DND-41 (cell line): ENCODE measurements around the gene ATP5MC3.

Source experiments
- ATAC-seq: fragments of 200-7000 bp; cut with Tn5 transposase; 3 replicates; pipeline ENCODE4 v1.9.1; 2021; ENCODE audit warnings: low read depth; ENCODE audit not compliant: insufficient read depth
- DNase-seq: peaks from one replicate; pipeline ENCODE4 v3.0.0-alpha.2; 2020
- H2AFZ ChIP-seq: 2 replicates; pipeline ENCODE4 v1.6.0; 2012; ENCODE audit warnings: low read depth, low read length
- H3K27ac ChIP-seq: 2 replicates; pipeline ENCODE4 v1.5.1; 2012; ENCODE audit warnings: low read length, inconsistent platforms
- H3K27me3 ChIP-seq: fragments of 200-600 bp; sonication (generic); 2 replicates; pipeline ENCODE4 v1.6.0; 2012; ENCODE audit warnings: low read length, mild to moderate bottlenecking, inconsistent platforms; ENCODE audit not compliant: insufficient read depth, poor library complexity
- H3K36me3 ChIP-seq: 2 replicates; pipeline ENCODE4 v1.5.1; 2012; ENCODE audit warnings: low read length, inconsistent platforms; ENCODE audit not compliant: insufficient read depth
- H3K4me1 ChIP-seq: 2 replicates; pipeline ENCODE4 v1.5.1; 2012; ENCODE audit warnings: mild to moderate bottlenecking, low read length; ENCODE audit not compliant: insufficient read depth
- H3K4me2 ChIP-seq: 2 replicates; pipeline ENCODE4 v1.6.0; 2012; ENCODE audit warnings: mild to moderate bottlenecking, moderate library complexity, low read length, inconsistent platforms; ENCODE audit not compliant: insufficient read depth
- H3K4me3 ChIP-seq, 2 experiments: fragments of 200-600 bp in 1 of 2; shearing (Covaris generic) in 1 of 2; 2 replicates each; pipeline ENCODE4 v1.5.1; 2012 to 2016; ENCODE audit warnings: inconsistent platforms in 2 of 2, low read length in 2 of 2, mild to moderate bottlenecking in 2 of 2, low read depth in 1 of 2, moderate library complexity in 1 of 2
- H3K79me2 ChIP-seq: 2 replicates; pipeline ENCODE4 v1.6.0; 2012; ENCODE audit warnings: low read length, inconsistent platforms; ENCODE audit not compliant: insufficient read depth
- H3K9ac ChIP-seq: 2 replicates; pipeline ENCODE4 v1.6.0; 2012; ENCODE audit warnings: low read depth, mild to moderate bottlenecking, inconsistent platforms, low read length, moderate library complexity
- H3K9me3 ChIP-seq: 2 replicates; pipeline ENCODE4 v1.5.1; 2012; ENCODE audit warnings: low read length, moderate library complexity, mild to moderate bottlenecking, inconsistent platforms; ENCODE audit not compliant: insufficient read depth, severe bottlenecking
- H4K20me1 ChIP-seq: 2 replicates; pipeline ENCODE4 v1.6.0; 2012; ENCODE audit warnings: low read length; ENCODE audit not compliant: insufficient read depth
- CTCF ChIP-seq: IDR thresholded peaks from 2 replicates; pipeline ENCODE4 v1.5.1; 2012; ENCODE audit warnings: borderline replicate concordance, low read length, moderate library complexity, mild to moderate bottlenecking; ENCODE audit not compliant: poor library complexity, severe bottlenecking; ENCODE audit errors: extremely low read depth
- EZH2 ChIP-seq: IDR thresholded peaks from 3 replicates; pipeline ENCODE4 v1.6.1; 2012; ENCODE audit warnings: borderline replicate concordance, low read depth, mild to moderate bottlenecking, moderate library complexity, low read length, inconsistent platforms; ENCODE audit not compliant: severe bottlenecking

The ATP5MC3 gene

DNA sequence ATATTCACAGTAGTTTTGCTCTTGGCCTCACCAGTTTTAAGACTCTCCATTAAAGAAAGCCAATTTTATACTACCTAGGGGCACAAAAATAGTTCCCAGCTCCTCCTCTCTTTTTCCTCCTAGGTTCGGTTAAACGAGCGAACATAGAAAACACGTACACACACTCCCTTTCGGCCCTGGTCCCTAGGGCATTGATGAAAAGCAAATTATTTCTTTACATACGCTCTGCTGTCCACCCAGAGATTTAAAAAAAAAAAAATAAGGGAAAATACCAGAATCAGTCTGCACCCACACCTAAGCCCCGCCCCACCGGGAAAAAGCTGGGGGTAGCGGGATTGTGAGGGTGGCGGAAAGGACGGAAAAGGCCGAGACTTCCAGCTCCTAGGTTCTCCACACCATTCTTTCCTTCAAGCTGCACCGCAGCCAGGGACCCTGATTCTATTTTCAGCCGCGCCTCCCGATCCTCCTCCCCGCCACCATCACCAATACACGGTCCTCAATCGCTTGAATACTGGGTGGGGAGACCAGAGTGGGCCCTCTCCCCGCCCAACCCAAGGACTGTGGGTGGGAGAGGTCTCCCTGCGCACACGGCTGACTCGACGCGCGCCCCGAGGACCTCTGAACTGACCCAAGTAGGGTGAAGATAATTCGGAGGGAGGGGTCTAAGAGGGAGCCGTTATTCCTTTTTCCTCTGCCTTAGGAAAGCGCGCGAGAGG is 14.3 kb downstream of the ATP5MC3 start:
- Histone ChIP-seq H3K27me3 (no peaks in the 10 kb centered on the region), H3K4me3 (peak overlapping the region; percentile 64 to 81), H3K9me3 (no peaks in the 10 kb centered on the region), H3K36me3 (peaks cover under 1% of the 10 kb centered on the region; the same call in 1 of the 2 replicates), H3K4me1 (peaks cover 52% of the 10 kb centered on the region), H3K79me2 (peaks cover 65% of the 10 kb centered on the region), H3K9ac (peak overlapping the region; percentile 78), H3K27ac (peak overlapping the region; percentile 97), H2AFZ (peak overlapping the region; percentile 91), H3K4me2 (peak overlapping the region; percentile 72), H4K20me1 (peaks cover 31% of the 10 kb centered on the region; the same call in 1 of the 2 replicates)
- DNase-seq (no peak), ATAC-seq (peak; percentile 7)
- TF ChIP-seq CTCF (no peak), EZH2 (no peak)

DNA sequence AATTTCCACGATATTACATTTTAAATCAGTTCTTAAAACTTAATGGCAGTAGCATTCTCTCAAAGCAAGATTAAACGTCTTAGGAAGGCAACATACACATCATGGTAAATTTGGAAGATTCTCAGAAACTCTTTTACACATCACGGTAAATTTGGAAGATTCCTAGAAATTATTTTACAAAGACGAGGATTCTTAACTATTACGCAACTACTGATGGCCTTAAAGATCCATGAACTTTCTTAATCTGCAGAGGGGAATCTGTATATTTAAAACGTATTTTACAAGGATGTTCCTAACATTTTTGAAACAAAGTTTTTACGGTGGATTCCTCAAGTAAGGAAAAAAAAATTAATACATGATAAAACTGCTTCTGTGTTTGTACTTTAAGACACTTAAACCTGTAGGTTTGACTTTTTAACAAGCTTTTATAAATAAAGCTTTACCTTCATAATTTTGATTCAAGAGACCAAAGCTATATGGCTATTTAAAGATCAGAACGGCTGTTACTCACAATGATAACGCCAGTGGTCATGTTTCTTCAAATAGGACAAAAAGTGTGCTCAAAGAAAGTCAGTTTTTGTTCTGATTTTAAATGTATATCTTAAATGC is 15.2 kb downstream of the ATP5MC3 start:
- Histone ChIP-seq H3K4me2 (peak overlapping the region; percentile 72), H3K79me2 (peaks cover 74% of the 10 kb centered on the region), H3K36me3 (peaks cover 3% of the 10 kb centered on the region; the same call in 1 of the 2 replicates), H3K27ac (peak overlapping the region; percentile 97; the same call in 1 of the 2 replicates), H3K9ac (peak overlapping the region; percentile 78), H3K4me1 (peaks cover 56% of the 10 kb centered on the region), H3K27me3 (no peaks in the 10 kb centered on the region), H2AFZ (no peak overlapping the region), H3K4me3 (peak overlapping the region; percentile 64 to 81), H3K9me3 (no peaks in the 10 kb centered on the region), H4K20me1 (peaks cover 40% of the 10 kb centered on the region; the same call in 1 of the 2 replicates)
- ATAC-seq (no peak), DNase-seq (no peak)
- no peak for TF ChIP-seq CTCF
- no peak for TF ChIP-seq EZH2

GRCh38 chr2:175164235-175164634 is 17.3 kb downstream of the ATP5MC3 start:
- Histone ChIP-seq H3K27me3 (no peaks in the 10 kb centered on the region), H3K36me3 (peaks cover 3% of the 10 kb centered on the region; the same call in 1 of the 2 replicates), H4K20me1 (peaks cover 53% of the 10 kb centered on the region), H3K27ac (no peak overlapping the region), H3K4me1 (peaks cover 43% of the 10 kb centered on the region), H3K9ac (no peak overlapping the region), H3K4me2 (peak overlapping the region; percentile 72; the same call in 1 of the 2 replicates), H3K9me3 (no peaks in the 10 kb centered on the region), H2AFZ (no peak overlapping the region), H3K4me3 (no peak overlapping the region), H3K79me2 (peaks cover 94% of the 10 kb centered on the region)
- ATAC-seq (no peak), DNase-seq (no peak)
- no peak for TF ChIP-seq EZH2
- no peak for TF ChIP-seq CTCF
